ENCODE results near the gene GP5.
A peak's percentile ranks its signal among the peaks of the same experiment; 100 is the strongest.

GRCh38 chr3:194401868-194402329 is 2.8 kb upstream of the GP5 start:
- no peak for TF ChIP-seq CTCF (IDR thresholded peaks at IDR 0.05)
- TF ChIP-seq TCF12 (IDR thresholded peaks at IDR 0.05), result no peak
- no peak for TF ChIP-seq JUND (IDR thresholded peaks at IDR 0.05)
- TF ChIP-seq REST (IDR thresholded peaks at IDR 0.05; ENCODE audit: low read depth, low read length), result no peak
- no peak for TF ChIP-seq RAD21 (IDR thresholded peaks at IDR 0.05; ENCODE audit: low read length)
- no peak for TF ChIP-seq RCOR1 (IDR thresholded peaks at IDR 0.05; ENCODE audit: low read length)
- TF ChIP-seq POLR2AphosphoS5 (IDR thresholded peaks at IDR 0.05; ENCODE audit: low read depth, low read length), result 0 out of 2 replicates have a peak, but pooled peaks have one; percentile 17
- TF ChIP-seq GABPA (IDR thresholded peaks at IDR 0.05; ENCODE audit: low read depth), result no peak
- TF ChIP-seq EZH2phosphoT487 (IDR thresholded peaks at IDR 0.05; ENCODE audit: borderline replicate concordance, low read depth), result no peak
- no peak for TF ChIP-seq MAX (IDR thresholded peaks at IDR 0.05; ENCODE audit: low read depth)
- no peak for TF ChIP-seq SMC3 (IDR thresholded peaks at IDR 0.05; ENCODE audit: low read depth, low read length)
- no peak for TF ChIP-seq EP300 (IDR thresholded peaks at IDR 0.05; ENCODE audit: borderline replicate concordance in 1 of 2, low read depth in 1 of 2, low read length in 1 of 2)
- no peak for TF ChIP-seq USF2 (IDR thresholded peaks at IDR 0.05; ENCODE audit: borderline replicate concordance, low read depth, low read length)
